HepG2 (cell line): ENCODE data around the gene KCND3.

ENCODE experiments used
- GPBP1L1 ChIP-seq: sonication (generic); formaldehyde crosslinking; IDR thresholded peaks from 2 replicates; pipeline ENCODE4 v1.5.0; 2020; ENCODE audit warnings: mild to moderate bottlenecking, missing genetic modification reagents
- HNRNPL ChIP-seq: fragments of 200-400 bp; formaldehyde crosslinking; IDR thresholded peaks from 2 replicates; pipeline ENCODE4 v1.6.1; 2017; ENCODE audit warnings: mild to moderate bottlenecking, low read depth, low read length
- JARID2 ChIP-seq: sonication (generic); formaldehyde crosslinking; IDR thresholded peaks from 2 replicates; pipeline ENCODE4 v1.8.1; 2023; ENCODE audit warnings: missing genetic modification reagents, inconsistent platforms; ENCODE audit not compliant: insufficient replicate concordance
- NFKB2 ChIP-seq: sonication (generic); formaldehyde crosslinking; IDR thresholded peaks from 2 replicates; pipeline ENCODE4 v1.4.0; 2020; ENCODE audit warnings: missing genetic modification reagents, borderline replicate concordance
- RELA ChIP-seq: sonication (generic); formaldehyde crosslinking; IDR thresholded peaks from 2 replicates; pipeline ENCODE4 v1.4.0; 2020; ENCODE audit warnings: missing genetic modification reagents
- ZBTB33 ChIP-seq: sonication (generic); formaldehyde crosslinking; IDR thresholded peaks from 2 replicates; pipeline ENCODE4 v1.4.0; 2020; ENCODE audit warnings: missing genetic modification reagents
- ZNF121 ChIP-seq: sonication (generic); formaldehyde crosslinking; IDR thresholded peaks from 2 replicates; pipeline ENCODE4 v1.5.0; 2020; ENCODE audit warnings: mild to moderate bottlenecking, missing genetic modification reagents
- TF ChIP-seq, protein P1 (sequence below): sonication (generic); formaldehyde crosslinking; IDR thresholded peaks from 2 replicates; pipeline ENCODE4 v1.5.0; 2020; ENCODE audit warnings: missing genetic modification reagents, mild to moderate bottlenecking, borderline replicate concordance
- TF ChIP-seq, protein P2 (sequence below): fragments of 450-650 bp; IDR thresholded peaks from 2 replicates; pipeline ENCODE4 v1.6.1; 2016

DNA sequence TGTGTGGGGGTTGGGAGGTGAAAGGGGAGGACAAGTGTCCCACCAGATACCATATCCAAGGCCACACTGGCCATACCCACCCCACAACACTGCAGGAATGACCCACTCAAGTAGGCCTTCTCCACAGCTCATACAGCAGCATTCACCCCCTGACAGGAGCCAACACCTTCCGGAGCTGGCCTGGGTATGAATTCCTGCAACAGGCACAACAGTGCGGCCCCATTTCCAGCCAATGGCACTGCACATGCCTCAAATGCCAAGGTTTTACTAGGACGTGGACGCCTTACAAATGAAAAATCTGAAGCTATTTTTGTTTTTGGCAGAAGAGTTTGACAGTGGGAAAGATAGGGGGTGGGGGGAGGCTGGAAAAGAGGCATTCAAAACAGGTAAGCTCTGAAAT, 2.0 kb downstream of the KCND3 start:
- TF ChIP-seq GPBP1L1 (no peak), RELA (CRISPR knock-in tag) (no peak), ZNF121 (CRISPR knock-in tag) (no peak), ZBTB33 (CRISPR knock-in tag) (no peak), NFKB2 (CRISPR knock-in tag) (no peak), JARID2 (CRISPR knock-in tag) (no peak), HNRNPL (no peak)
- TF ChIP-seq, protein P1, sequence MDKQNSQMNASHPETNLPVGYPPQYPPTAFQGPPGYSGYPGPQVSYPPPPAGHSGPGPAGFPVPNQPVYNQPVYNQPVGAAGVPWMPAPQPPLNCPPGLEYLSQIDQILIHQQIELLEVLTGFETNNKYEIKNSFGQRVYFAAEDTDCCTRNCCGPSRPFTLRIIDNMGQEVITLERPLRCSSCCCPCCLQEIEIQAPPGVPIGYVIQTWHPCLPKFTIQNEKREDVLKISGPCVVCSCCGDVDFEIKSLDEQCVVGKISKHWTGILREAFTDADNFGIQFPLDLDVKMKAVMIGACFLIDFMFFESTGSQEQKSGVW (CRISPR knock-in tag): no peak
- TF ChIP-seq, protein P2, sequence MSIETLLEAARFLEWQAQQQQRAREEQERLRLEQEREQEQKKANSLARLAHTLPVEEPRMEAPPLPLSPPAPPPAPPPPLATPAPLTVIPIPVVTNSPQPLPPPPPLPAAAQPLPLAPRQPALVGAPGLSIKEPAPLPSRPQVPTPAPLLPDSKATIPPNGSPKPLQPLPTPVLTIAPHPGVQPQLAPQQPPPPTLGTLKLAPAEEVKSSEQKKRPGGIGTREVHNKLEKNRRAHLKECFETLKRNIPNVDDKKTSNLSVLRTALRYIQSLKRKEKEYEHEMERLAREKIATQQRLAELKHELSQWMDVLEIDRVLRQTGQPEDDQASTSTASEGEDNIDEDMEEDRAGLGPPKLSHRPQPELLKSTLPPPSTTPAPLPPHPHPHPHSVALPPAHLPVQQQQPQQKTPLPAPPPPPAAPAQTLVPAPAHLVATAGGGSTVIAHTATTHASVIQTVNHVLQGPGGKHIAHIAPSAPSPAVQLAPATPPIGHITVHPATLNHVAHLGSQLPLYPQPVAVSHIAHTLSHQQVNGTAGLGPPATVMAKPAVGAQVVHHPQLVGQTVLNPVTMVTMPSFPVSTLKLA: no peak
